Cortex of kidney (tissue), 1 donor: ENCODE results near the gene LAS1L.
"Not testable (repeated sequence)": the region's sequence is repeated elsewhere in the genome, so short reads cannot be mapped to it uniquely, and the experiment has no call there.

ENCODE experiments used
- DNase-seq: peaks from one replicate; lab custom pipeline; 2025; lab: John Stamatoyannopoulos, UW

Gene LAS1L

DNA sequence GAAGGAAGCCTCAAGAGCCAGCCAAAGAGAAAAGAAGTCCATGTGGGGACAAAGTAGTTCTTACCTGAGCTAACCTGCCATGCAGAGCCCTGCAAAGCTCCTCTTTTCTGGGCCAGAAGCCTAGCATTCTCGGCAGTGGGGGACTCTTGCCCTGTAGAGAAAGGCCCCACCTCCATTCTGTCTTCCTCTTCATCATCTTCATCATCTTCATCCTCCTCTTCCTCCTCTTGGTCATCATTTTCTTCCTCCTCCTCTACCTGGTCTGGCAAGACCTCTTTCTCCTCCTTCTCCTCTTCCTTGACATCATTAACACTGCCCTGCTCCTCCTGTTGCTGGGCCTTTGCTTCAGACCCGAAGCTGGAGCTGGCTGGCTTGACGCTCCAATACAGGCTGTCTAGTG, 16.7 kb downstream of the LAS1L start:
- DNase-seq, result no peak

GRCh38 chrX:65516756-65517155, 17.8 kb downstream of the LAS1L start:
- no peak for DNase-seq

- DNase-seq, result no peak
These were observed 21.0 kb downstream of the LAS1L start for GRCh38 chrX:65513610-65514009.

- DNase-seq, result no peak
These were observed 25.2 kb downstream of the LAS1L start for GRCh38 chrX:65509400-65509799.

DNA sequence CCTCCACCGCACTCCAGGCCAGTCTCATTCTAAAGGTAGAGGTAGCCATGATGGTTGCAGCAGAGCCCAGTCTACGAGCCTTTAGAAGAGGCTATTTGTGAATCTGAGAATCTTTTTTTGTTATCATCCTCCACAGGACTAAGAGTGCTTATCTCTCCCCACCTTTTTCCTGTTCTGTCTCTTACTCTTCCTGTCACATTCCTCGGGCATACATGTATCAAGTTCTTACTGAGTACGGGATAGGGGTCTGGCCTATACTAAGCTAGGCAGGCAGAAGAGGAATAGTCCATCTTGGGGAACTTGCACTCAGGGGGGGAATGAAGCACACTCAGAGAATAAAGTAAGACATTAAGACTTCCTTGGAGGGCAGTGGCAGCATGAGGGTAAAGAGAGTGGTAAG, 25.7 kb downstream of the LAS1L start:
- DNase-seq, result no peak

DNA sequence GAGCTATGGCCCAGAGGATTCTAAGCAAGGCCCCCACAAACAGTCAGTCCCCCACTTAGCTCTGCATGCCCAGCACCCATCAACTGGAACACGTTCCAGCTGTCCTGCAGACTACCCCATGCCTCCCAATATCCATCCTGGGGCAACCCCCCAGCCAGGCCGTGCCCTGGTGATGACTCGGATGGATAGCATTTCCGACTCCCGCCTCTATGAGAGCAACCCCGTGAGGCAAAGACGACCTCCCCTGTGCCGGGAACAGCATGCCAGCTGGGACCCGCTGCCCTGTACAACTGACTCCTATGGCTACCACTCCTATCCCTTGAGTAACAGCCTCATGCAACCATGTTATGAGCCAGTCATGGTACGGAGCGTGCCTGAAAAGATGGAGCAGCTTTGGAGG, 32.0 kb downstream of the LAS1L start:
- DNase-seq, result no peak

- no peak for DNase-seq
These were observed 41.2 kb downstream of the LAS1L start for GRCh38 chrX:65493431-65493830.

DNA sequence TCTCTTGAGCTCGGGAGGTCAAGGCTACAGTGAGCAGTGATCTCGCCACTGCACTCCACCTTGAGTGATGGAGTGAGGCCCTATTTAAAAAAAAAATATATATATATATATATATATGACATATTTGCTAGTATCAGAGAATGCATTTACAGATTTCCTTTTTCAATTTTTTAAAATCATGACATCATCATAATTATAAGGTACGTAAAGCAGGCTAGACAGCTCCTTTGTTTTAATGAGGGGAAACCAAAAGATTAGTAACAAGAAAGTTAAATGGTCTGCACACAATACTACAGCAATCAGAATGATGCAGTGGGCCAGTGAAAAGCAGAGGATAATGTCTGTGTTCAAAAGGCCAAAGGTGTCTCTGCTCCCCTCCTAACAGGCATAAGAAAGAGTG, 43.0 kb downstream of the LAS1L start:
- no peak for DNase-seq

DNA sequence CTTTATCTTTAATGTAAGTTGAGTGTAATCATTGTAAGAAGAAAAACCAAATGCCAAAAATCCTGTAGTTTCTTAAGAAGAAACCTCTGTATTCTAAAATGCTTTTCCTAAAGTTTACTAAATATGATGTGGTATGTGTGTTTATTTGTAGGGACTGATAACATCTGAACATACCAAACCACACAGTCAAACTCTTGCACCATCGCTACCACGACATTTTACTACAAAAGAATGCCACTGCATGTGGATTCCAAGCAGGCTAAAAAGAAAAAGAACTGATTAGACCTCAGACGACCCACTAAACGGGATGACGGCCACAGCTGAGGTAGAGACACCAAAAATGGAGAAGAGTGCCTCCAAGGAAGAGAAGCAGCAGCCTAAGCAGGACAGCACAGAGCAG, 46.1 kb downstream of the LAS1L start:
- DNase-seq, result no peak

- DNase-seq, result no peak
These were observed 53.6 kb downstream of the LAS1L start for GRCh38 chrX:65480960-65481359.

GRCh38 chrX:65479102-65479501, 55.5 kb downstream of the LAS1L start:
- not testable (repeated sequence) for DNase-seq

DNA sequence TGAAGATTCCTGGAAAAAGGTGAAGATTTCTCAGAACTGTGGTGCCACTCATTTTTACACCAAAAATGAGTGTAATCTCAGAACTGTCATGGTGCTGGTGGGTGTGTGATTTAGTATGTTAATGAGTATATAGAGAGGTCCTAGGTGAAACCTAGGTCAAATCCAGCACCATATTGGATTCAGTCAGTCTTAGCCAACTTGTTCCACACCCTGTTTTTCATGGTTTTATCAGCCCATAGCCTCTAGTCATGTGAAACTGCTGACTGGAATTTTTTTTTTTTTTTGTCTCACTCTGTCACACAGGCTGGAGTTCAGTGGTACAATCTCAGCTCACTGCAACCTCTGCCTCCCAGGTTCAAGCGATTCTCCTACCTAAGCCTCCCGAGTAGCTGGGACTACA, 58.0 kb downstream of the LAS1L start:
- no peak for DNase-seq

DNA sequence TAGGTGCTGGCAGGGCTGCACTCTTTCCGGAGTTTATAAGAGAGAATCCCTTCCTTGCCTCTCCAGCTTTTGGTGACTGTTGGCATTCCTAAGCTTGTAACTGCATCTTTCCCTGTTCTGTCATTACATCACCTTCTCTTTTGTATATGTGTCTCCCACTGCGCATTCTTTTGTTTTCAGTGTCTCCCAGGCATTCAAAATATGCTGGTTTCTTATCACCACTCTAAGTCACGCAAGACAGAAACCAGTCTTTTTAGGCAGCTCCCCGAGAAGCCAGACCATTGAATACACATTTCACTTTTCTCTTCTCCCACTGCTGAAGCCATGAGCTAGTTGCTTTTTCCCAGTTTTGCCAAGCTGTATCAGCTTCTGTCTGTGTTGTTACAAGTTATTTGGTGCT, 71.0 kb downstream of the LAS1L start:
- no peak for DNase-seq
